HL-60 (cell line): Measurements from ENCODE around the gene KDM2B.

Experiments
- CTCF ChIP-seq: IDR thresholded peaks from one replicate; pipeline ENCODE4 v1.5.1; 2011; ENCODE audit warnings: low read length, control low read depth, inconsistent platforms; ENCODE audit not compliant: insufficient read depth
- REST ChIP-seq: IDR thresholded peaks from 2 replicates; pipeline ENCODE4 v1.6.1; 2012; ENCODE audit warnings: low read depth; ENCODE audit not compliant: insufficient replicate concordance

- TF ChIP-seq CTCF = no peak
- TF ChIP-seq REST = no peak
These were observed 64.3 kb downstream of the KDM2B start for GRCh38 chr12:121516437-121517011.
